Right ventricle myocardium inferior (tissue), 1 donor: ENCODE measurements around the gene ARID3B. TPM values are rescaled to one million over a fixed set of nuclear protein-coding genes. Genes with fewer than 3 reads are reported as not detected.
"Not testable (repeated sequence)": the region's sequence is repeated elsewhere in the genome, so short reads cannot be mapped to it uniquely, and the experiment has no call there.

Experiments used
- ATAC-seq: fragments of 200-7000 bp; cut with Tn5 transposase; one replicate; pipeline ENCODE4 v1.9.1; 2020; ENCODE audit warnings: mild to moderate bottlenecking, moderate library complexity
- DNase-seq: peaks from one replicate; pipeline ENCODE4 v3.0.0; 2021; ENCODE audit errors: missing footprints
- intact Hi-C: fragments of 100-400 bp; cut with DNase I; formaldehyde crosslinking; loops from one replicate; pipeline ENCODE4 v1.11.0; 2022
- total RNA-seq: library from RNA; stranded (reverse); fragmentation: NEBNext Ultra II Directional; extraction: Animal tissue kit (Norgen Biotek cat#: 25700); gene quantifications from one replicate; pipeline ENCODE4 v1.2.1, GENCODE V29; 2021
- donor health status: DM: no; HTN: yes; CAD: no; lungs with severe emphysema.

The ARID3B gene
- total RNA-seq, 1 donor from 2014 or later, result 1.4 TPM

DNA sequence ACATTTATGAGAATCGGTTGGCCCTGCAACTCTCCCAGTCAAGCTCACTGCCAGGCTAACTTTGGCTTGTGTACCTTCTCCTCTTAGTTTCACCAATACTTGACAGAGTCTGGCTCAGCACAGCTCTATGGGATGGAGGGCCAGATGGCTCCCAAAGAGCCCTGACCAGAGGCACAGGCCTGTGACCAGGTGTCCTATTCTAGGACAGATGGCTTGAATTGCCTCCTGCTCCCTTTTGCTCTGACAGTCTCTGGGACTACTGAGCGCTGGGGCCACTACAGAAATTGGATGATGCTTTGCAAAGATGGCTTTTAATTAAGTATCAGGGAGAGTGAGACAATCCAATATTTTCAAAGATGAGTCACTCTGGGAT lies 10.3 kb upstream of the ARID3B start:
- no peak for DNase-seq
- intact Hi-C loops, result no loop called here
- no peak for ATAC-seq

DNA sequence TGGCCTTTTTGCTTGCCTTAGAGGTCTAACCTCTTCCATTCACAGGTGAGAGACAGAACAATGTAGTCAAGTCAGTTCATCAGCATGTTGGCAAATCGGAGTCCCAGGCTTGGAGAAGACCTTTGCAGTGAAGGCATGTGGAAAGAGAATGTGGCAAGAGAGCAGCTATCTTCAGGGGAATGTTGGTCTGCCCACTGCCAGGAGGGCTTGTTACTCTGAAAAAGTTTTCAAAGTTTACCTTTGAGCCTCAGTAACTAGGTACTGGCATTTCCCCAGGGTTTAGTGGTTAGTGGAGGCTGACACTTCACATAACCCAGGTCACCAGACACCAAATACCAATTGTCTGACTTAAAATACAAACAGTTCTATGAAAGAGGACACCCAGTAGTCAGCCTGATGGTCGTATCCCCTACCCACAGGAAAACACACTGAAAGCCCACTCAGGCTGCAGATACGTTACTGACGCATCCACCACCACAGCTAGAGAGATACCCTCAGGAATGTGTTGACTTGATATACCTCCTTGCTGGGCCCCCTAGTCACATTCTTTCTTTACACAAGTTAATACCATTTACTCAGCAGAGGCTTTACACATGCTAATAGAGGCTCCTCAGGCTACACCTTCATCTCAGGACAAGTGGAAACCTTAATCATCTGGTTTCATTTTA lies 9.7 kb upstream of the ARID3B start:
- intact Hi-C loops, result no loop called here
- no peak for DNase-seq
- no peak for ATAC-seq

DNA sequence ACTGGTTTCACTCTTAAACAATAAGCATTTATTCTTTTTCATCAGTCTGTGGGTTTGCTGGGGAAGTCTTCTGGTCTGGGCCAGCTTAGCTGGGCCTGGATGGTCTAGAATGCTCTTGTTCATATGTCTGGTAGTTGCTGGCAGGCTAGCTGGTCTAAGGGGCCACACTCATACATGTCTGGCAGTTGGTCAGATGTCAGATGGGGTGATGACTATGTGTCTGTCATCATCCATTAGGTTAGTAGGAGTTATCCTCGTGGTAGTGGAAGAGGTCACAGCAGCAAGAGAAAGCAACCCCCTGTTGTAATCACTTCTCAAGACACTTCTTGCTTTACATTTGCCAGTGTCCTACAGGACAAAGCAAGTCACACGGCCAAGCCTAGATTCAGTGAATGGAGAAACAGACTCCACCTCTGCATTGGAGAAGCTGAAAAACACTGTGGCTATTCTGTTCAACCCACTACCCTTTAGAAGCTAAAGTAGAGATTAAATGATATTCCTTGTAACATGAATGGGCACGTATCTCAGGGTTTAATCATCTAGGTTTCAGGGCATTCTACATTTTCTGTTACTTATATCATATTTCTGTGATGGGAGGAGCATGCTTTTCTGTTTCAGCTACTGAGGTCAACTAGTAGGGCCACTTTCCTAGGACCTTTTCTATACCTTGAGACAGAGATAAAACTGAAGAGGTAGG lies 5.5 kb upstream of the ARID3B start:
- DNase-seq, result no peak
- intact Hi-C loops, result no loop called here
- no peak for ATAC-seq

DNA sequence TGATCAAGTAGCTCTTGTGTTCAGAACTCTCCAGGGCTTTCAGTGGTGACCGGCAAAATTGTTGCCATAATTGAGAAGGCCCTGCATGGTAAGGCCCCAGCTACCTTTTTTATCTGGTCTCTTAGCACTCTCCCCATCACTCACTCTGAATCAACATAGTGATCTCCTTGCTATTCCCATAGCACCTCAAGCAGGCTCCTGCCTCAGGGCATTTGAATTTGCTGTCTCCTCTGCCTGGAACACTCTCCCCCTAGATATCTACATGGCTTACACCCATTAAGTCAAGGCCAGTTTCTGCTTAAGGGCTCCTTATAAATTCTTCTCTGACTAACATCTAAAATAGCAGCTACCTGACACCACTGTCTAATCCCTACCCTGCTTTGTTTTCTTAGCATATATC lies 3.3 kb upstream of the ARID3B start:
- ATAC-seq, result no peak
- intact Hi-C loops, result no loop called here

DNA sequence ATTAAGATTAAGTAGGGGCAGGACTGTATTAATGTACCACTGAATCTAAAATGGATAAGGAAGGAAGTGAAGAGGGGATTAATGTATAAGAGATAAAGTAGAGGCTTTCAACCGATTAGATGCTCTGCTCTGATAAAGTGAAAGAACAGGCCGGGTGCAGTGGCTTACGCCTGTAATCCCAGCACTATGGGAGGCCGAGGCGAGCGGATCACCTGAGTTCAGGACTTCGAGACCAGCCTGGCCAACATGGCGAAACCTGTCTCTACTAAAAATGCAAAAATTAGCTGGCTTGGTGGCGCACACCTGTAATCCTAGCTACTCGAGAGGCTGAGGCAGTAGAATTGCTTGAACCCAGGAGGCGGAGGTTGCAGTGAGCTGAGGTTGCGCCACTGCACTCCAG lies 1.5 kb upstream of the ARID3B start:
- intact Hi-C loops, DNase-seq, ATAC-seq: not testable (repeated sequence)

More for the DNA sequence above, 3.3 kb upstream of the ARID3B start:
- DNase-seq, result no peak

DNA sequence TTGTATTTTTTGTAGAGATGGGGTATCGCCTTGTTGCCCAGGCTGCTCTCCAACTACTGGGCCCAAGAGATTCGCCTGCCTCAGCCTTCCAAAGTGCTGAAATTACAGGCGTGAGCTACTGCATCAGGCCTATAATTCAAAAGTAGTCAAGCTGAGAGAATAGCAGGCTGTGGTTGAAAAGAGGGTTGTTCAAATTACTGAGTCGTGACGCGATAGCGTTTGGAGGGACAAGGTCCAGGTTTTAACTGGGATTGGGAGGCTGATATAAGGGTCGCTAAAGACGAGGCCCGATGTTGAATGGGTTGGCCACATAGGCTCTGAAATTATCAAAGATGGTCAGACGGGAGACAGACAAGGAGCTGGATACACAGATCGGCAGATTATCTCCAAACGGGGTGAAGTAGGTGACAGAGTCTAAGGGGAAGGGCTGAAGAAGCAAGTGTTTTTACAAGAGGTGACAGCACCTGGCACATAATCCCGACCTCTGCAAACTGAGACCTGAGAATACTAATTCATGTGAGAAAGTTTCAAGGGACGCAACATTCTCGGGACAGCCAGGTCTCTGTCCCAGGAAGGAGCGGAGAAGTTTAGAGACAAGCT lies 759 bp upstream of the ARID3B start:
- ATAC-seq, result no peak
- intact Hi-C loops, result loop anchor here (2.0 kb wide), 1 partner anchor 79 kb away; the partner anchor contains the start of gene UBL7

DNA sequence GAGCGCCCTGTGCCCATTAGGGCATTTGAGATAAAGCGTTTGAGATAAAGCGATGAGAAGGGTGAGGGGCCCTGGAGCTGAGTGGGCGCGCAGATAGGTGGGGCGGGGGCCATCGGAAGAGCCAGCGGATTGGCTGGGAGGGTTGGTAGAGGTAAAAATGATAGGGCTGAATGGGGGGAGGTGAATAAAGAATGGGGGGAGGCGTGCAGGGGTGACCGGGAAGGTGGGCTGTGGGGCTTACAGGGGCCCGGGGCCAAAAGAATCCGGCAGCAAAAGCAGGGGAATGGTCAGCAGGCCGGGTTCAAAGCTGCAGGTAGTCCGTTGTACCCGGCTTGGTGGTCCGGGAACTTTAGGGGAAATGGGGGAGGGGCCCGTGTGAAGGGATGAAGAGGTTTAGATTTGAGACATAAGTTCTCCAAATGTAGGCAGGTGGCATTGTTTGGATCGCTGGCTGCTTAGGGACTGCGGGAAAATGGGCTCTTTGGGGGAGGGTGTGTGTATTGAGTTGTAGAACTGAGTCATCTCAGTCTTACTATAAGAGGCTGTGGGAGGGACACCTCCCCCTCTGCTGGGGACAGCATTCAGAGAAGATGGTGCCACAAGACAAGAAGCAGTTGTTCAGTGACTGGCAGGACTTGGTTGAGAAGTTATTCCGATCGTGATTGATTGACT lies 610 bp downstream of the ARID3B start:
- ATAC-seq (no peak), DNase-seq (no peak)
- intact Hi-C loops, result loop anchor here (1.0 to 2.0 kb wide), 2 partner anchors 74 to 81 kb away; partner anchors contain the start of genes CLK3 and UBL7

More for the DNA sequence above, 759 bp upstream of the ARID3B start:
- DNase-seq, result no peak

DNA sequence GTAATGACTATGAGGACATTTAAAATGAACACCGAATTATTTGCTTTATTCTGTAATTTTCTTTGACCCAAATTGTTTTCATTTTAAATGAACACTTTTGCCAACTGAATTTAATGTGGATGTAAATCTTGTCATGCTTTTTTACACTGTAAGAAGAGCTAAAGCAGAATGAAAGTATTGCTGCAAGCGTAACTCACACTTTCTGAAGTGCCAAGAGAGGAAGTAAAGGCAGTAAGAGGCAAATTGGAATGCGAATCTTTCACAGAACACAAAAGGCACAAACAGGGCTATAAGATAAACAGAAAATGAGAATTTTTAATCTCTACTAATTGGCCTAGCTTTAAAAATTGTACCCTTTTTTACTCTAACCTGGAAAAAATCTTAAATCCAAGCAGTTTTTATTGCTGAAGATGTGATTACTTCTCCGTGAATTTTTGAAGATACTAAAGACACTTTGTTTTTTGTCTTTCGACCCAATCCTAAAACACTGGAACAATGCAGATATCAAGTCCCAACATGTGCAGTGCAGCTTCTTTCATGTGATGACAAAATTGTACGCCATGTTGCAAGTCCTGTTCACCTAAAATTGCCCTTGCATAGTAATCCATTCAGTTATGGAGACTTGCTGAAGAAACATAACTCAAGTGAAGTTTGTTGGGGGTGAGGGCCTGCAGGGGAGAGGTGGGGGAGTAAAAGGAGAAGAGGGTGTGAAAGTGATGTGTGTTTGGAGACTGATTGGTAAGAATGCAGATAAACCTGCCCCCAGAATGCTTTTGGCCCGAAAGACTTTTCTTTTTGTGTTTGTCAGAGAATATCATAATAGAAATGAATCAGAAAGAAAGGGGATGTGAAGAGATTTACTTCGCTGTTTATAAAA lies 1.4 kb downstream of the ARID3B start:
- ATAC-seq (no peak), DNase-seq (no peak)
- intact Hi-C loops, result no loop called here

DNA sequence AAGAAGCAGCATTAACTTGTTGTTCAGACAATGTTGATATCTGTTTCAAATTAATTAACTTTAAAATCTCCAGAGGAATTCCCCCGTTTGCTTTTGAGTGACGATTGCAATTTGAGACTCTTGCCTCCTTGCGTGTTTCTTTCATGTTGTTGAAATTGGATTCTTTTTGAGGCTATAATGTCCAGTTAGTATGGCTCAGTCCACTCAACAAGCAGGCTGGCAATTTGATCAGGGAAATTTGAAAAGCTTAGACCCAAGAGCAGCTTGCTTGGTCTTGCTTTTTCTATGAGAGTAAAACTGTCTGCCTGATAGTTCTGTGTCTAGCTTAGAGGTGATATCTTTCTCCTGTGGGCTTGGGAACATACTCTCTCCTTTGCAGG lies 2.0 kb downstream of the ARID3B start:
- DNase-seq, result no peak
- intact Hi-C loops, result no loop called here
- no peak for ATAC-seq

DNA sequence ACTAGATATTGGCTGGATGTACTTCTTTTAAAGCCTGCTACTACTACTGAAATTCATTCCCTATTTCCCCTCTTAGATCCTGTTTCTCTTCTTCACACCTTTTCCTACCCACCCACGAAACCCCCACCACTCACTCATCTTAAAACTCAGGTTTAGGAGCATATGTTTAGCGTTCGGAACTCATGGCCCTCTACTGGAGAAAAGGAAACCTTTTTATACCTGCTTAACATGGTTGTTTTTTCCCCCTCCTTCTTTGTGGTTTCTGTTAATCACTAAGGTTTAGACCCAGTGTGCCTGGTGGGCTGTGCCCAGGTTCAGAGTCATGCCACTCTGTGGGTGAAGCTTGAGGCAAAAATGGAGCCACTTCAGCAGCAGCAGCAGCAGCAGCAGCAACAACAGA lies 2.6 kb downstream of the ARID3B start:
- ATAC-seq, result no peak
- intact Hi-C loops, result no loop called here

DNA sequence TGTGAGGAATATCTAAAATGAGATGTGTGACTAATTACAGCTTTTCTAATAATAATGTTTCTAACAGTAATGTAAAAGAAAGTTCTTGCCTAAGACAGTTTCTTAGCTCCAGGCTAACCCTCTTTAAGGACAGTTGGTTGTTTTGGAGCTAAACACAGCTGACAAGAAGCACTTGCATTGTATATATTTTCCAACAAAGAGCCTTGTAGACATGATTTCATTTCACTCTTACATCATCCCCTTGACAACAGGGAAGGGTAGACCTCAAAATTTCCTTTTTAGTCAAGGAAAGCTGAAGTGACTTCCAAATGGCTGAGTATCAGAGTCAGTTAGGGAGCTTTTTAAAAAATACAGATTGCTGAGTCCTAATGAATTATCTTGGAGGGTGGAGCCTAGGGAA lies 4.1 kb downstream of the ARID3B start:
- intact Hi-C loops, result loop anchor here (1.0 to 5.0 kb wide), 2 partner anchors 42 to 69 kb away; no protein-coding TSS in a partner anchor
- no peak for DNase-seq
- no peak for ATAC-seq

More for the DNA sequence above, 2.6 kb downstream of the ARID3B start:
- no peak for DNase-seq

DNA sequence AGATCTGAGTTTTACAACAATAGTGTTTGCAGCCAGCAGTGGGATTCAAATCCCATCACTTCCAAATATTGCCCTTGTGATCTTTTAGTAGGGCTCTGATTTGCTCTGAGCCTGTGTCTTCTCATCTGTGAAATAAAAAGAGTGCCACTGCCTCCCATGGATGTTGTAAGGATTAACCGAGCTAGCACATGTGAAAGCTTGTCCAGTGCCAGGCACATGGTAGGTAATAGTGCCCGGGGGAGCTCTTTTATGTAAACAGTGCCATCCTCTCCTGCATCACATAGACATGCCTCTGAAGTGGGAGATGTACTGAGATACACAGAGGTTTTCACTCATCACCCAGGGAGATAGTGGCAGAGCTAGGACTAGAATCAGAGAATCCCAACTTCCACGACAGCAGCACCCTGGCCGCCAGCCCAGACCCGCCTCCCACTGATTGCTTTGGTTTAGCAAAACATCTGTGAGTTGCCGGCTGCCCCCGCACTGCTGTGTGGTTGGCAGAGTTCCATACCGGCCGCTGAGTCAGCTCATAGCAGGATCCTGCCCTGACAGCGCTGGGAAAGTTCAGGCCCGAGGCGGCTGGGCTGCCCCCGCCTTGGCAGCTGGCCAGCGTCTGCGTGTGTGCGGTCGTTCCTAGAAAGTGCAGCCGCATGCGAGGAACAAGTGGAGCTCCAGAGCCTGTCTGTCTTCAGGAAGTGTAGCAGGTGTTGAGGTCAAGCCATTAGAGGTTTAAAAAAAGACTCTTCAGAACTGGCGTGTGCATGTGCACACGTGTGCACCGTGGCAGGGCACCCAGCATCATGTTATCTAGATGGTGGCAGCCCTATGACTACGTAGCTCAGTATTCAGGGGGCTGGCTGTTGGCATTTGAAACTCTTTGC lies 5.0 kb downstream of the ARID3B start:
- ATAC-seq (peak; percentile 94), DNase-seq (peak; percentile 98)
- intact Hi-C loops, result loop anchor here (1.0 to 5.0 kb wide), 2 partner anchors 41 to 68 kb away; no protein-coding TSS in a partner anchor

DNA sequence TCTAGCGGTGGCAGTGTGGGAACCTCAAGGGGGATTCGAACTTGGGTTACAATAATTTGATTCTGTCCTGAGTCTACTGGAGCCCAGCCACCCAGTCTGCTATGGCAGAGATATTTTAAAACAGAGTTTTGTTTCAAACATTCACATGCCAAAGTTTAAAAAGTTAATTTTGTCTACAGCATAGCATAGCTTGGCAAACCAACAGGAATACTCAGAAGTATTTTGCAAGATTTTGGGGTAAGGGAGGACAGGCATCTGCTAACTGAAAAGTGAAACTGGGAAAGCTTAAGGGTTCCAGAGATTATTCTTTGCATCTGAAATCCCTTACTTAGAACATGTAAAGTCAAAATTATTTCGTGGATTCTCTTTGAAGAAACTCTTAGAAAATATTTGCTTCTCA lies 6.6 kb downstream of the ARID3B start:
- no peak for ATAC-seq
- intact Hi-C loops, result loop anchor here (5.0 kb wide), 1 partner anchor 40 kb away; no protein-coding TSS in a partner anchor
- no peak for DNase-seq

DNA sequence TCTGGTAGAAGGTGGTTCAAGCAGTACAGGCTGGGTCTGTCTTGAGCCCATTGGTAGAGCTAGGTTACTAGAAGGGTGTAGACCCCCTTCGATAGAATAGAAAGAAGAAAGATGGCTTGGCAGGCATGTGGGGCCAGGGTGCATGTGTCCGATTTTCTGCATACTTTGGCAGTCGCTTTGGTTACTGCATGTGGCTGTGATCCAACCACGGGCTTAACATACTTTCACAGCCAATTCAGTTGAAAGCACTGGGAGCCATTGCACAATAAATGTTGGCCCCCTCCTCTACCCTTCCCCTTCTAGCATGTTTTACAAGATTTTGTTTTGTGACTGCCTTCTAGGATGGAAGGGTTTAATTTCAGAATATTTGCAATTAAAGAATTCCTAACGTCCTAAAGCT lies 7.2 kb downstream of the ARID3B start:
- DNase-seq (no peak), ATAC-seq (no peak)
- intact Hi-C loops, result loop anchor here (5.0 kb wide), 1 partner anchor 39 kb away; no protein-coding TSS in a partner anchor

DNA sequence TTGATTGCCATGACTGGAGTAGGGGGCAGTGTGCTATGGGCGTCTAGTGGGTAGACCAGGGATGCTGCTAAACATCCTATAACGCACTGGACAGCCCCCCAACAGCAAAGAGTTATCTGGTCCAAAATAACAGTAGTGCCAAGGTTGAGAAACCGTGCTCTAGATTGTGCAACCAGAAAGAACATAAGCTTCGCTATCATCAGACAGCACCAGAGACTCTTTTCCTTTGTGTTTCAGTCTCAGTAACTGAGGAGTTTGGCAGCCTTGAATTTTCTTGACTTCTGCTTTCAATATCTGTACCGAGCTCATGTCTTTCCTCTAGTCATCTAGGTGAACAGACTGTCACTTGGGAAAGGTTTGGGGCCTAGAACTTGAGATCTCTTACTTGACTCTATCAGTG lies 8.8 kb downstream of the ARID3B start:
- ATAC-seq (no peak), DNase-seq (no peak)
- intact Hi-C loops, result loop anchor here (5.0 kb wide), 1 partner anchor 37 kb away; no protein-coding TSS in a partner anchor

DNA sequence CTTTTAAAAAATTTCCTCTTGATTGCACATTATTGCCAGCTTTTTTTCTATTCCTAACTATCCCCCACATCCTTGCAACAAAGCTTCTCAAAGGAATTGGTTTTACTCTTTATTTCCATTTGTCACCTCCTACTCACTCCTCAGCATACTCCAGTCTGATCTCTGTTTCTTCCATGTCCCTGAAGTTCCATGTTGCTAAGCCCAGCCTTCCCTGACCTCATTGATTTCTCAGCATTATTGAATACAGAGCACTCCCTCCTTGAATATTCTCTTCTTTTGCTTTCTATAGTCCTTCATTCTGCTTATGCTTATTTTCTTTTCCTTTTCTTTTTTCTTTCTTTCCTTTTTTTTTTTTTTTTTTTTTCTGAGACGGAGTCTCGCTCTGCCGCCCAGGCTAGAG lies 10.7 kb downstream of the ARID3B start:
- DNase-seq (no peak), ATAC-seq (no peak)
- intact Hi-C loops, result no loop called here

DNA sequence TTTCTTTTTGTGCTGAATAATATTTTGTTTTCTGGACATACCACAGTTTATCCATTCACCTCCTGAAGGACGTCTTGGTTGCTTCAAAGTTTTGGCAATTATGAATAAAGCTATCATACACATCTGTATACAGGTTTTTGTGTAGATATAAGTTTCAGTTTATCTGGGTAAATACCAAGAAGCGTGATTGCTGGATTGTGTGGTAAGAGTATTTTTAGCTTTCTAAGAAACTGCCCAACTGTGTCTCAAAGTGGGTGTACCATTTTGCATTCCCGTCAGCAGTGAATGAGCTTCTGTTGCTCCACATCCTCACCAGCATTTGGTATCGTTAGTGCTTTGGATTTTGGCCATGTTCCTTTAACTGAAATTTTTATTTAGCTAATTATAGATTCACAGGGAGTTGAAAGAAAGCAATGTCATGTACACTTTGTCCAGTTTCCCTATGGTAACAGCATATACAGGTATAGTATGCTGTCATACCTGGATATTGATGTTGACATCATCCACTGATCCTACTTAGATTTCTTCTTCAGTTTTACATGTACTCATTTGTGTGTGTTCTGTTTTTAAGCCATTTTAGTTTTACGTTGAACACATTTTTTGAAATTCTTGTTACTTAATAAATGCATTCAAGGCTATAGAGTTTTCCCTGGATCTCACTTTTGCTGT lies 11.9 kb downstream of the ARID3B start:
- intact Hi-C loops, result no loop called here
- DNase-seq (no peak), ATAC-seq (no peak)
